ENCODE results near the gene NOTUM. TPM values are rescaled to one million over a fixed set of nuclear protein-coding genes. Genes with fewer than 3 reads are reported as not detected.

Gene NOTUM
- total RNA-seq, 3 donors from 2014 or later = 0.13 TPM; not detected in 2

DNA sequence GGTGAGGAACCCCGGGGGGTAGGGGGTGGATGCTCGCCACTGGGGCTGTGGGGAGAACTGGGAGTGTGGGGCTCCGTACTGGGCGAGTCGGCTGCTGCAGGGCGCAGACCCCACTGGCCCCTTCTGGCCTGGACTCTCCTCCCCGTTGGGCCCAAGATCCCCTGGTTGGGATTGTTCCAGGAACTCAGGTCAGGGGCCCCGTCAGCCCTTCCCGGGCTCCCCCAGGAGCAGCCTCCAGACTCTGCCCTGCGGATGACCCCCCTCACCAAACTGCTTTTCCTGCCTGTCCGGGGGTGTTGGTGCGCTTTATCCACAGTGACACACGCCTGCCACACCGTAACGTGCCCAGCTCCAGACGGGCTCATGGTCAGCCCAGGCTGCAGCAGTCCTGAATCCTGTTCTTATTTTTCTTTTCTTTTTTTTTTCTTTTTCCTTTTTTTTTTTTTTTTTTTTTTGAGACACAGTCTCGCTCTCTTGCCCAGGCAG is 40.6 kb upstream of the NOTUM start:
- Histone ChIP-seq H3K9me3 (no peaks in the 10 kb centered on the region), H3K4me3 (no peak overlapping the region), H3K4me1 (ENCODE audit: low read depth) (no peaks in the 10 kb centered on the region), H3K36me3 (ENCODE audit: low read depth) (no peaks in the 10 kb centered on the region)
- TF ChIP-seq, protein P1, sequence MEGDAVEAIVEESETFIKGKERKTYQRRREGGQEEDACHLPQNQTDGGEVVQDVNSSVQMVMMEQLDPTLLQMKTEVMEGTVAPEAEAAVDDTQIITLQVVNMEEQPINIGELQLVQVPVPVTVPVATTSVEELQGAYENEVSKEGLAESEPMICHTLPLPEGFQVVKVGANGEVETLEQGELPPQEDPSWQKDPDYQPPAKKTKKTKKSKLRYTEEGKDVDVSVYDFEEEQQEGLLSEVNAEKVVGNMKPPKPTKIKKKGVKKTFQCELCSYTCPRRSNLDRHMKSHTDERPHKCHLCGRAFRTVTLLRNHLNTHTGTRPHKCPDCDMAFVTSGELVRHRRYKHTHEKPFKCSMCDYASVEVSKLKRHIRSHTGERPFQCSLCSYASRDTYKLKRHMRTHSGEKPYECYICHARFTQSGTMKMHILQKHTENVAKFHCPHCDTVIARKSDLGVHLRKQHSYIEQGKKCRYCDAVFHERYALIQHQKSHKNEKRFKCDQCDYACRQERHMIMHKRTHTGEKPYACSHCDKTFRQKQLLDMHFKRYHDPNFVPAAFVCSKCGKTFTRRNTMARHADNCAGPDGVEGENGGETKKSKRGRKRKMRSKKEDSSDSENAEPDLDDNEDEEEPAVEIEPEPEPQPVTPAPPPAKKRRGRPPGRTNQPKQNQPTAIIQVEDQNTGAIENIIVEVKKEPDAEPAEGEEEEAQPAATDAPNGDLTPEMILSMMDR (IDR thresholded peaks at IDR 0.05) = no peak
- intact Hi-C loops (cut with DNase I, micrococcal nuclease) = no loop called here
- no peak for ATAC-seq
- no peak for DNase-seq

DNA sequence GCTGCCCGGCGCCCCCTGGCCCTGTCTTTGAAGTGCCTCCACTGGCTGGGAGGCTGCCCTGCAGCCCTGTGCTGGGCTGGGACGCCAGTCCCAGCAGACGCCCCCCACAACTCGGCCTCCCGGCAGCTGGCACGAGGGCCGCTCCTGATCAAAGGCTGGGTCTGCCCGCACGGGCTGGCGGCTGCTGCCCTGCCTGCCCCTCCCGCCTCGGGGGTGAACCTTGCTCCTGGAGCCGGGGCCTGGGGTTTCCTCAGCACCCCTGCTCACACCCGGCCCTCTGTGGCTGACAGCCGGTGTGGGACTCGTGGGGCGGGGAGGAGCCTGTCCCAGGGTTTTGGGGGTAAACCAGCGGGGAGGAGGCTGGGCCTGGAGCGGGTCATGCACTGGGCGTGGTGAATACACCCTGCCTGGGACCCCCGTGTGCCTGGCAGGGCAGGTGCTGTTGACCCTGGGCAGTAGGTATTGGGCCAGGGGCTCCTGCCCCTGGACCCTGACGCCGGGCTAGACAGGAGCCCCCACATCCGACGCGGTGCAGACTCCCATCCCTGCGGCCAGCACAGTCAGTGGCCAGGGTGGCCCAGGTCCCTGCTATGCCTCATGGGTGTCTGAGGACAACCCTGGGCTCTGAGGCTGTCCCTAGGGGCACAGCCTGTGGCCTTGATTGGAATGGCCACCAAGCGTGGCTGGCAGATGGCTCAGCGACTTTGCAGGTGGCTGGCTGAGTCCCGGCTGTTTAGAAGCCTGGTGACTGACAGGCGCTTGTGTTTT is 40.0 kb upstream of the NOTUM start:
- ATAC-seq = peak; percentile 25

DNA sequence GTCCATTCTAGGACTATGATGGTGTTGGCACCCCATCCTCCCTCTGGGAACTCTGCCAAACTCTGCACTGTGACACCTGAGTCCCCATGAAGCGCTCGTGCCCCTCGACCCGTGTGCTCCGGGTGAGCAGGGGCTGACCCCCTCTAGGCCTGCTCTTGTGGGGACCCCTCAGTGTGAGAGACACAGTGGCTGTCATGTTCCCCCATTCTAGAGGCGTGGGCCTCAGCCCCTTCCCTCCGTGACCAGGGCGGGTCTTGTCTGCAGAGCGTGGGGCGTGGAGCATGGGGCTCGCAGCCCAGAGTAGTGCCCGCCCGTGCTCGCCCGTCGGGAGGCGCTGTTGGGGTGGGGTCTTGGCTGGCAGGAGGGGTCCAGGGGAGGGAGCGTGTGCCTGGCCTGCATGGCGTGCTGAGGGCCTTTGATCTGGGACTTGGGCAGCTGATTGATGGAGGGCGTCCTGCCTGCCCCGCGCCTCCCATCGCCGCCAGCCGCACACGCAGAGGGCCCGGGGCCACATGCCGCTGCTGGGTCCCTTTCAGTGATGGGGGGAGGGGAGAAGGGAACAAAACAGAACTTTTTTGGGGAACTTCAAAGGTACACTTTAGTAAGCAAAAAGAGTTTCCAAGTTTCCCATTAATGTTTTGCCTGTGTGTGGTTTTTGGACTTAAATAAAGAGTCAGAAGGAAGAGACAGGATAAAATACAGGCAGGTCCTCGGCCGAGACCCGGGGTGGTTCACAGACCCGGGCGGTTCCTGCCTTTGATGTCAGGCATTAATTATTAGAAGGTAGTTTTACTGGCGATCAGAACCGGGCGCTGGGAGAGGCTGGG is 39.2 kb upstream of the NOTUM start:
- Histone ChIP-seq H3K4me3 (no peak overlapping the region), H3K36me3 (ENCODE audit: low read depth) (no peaks in the 10 kb centered on the region), H3K4me1 (ENCODE audit: low read depth) (no peaks in the 10 kb centered on the region), H3K9me3 (no peaks in the 10 kb centered on the region)
- TF ChIP-seq, protein P1 (IDR thresholded peaks at IDR 0.05) = no peak
- ATAC-seq = no peak
- no peak for DNase-seq
- intact Hi-C loops (cut with DNase I, micrococcal nuclease) = no loop called here

More for the DNA sequence above, 40.0 kb upstream of the NOTUM start:
- Histone ChIP-seq H3K36me3 (ENCODE audit: low read depth) (no peaks in the 10 kb centered on the region), H3K9me3 (no peaks in the 10 kb centered on the region), H3K4me3 (no peak overlapping the region), H3K4me1 (ENCODE audit: low read depth) (no peaks in the 10 kb centered on the region)
- TF ChIP-seq, protein P1 (IDR thresholded peaks at IDR 0.05) = no peak
- intact Hi-C loops (cut with DNase I, micrococcal nuclease) = no loop called here
- DNase-seq = no peak

DNA sequence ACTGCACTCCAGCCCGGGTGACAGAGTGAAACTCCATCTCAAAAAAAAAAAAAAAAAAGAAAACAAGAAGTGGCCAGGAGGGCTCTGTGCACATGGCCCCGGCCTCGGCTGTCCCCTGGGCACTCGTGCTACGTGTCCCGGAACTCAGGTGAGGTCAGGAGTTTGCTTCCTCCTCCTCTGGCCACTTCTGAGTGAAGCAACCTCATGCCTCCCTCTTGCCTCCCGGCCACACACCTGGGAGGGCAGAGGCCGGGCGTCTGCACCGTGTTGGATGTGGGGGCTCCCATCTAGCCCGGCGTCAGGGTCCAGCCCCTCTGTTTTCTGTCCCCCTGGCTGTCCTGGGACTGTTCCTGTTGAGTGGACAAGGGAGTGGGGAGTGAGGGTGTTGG is 38.6 kb upstream of the NOTUM start:
- no peak for DNase-seq
- intact Hi-C loops (cut with DNase I, micrococcal nuclease) = no loop called here
- Histone ChIP-seq H3K4me3 (no peak overlapping the region), H3K4me1 (ENCODE audit: low read depth) (no peaks in the 10 kb centered on the region), H3K9me3 (no peaks in the 10 kb centered on the region), H3K36me3 (ENCODE audit: low read depth) (no peaks in the 10 kb centered on the region)
- TF ChIP-seq, protein P1 (IDR thresholded peaks at IDR 0.05) = no peak
- ATAC-seq = no peak

DNA sequence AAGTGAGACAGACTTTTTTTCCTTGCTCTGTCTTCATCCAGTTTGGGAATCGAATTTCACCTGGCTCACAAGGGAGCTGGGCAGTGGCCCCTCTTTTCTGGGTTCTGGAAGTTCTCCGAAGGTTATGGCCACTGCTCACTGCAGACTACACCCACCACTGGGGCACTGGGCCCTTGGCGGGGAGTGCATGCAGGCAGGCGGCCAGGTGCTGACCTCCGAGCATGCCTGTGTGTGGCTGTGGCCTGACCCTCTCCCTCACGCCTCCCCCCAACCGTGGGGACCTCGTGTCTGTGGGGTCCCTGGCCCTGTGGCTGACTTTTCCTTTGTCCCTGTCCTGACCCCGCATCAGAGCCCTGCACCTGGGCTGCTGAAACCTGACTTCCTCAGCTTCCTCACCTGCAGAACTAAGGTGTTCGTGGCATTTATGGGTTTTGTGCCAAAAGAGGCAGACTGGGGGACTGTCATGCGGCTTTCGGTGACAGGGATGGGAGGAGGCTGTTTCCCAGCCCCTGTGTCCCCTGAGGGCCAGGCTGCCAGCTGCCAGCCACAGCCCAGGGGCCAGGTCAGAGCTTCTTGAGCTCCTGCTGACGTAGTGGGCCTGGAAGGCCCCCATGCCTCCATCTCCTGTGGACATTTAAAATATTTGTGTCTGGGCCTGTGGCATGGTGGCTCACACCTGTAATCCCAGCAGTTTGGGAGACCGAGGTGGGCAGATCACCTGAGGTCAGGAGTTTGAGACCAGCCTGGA is 37.9 kb upstream of the NOTUM start:
- TF ChIP-seq, protein P1 (IDR thresholded peaks at IDR 0.05) = no peak
- Histone ChIP-seq H3K36me3 (ENCODE audit: low read depth) (no peaks in the 10 kb centered on the region), H3K4me1 (ENCODE audit: low read depth) (no peaks in the 10 kb centered on the region), H3K9me3 (no peaks in the 10 kb centered on the region), H3K4me3 (no peak overlapping the region)
- intact Hi-C loops (cut with DNase I, micrococcal nuclease) = no loop called here
- ATAC-seq = no peak
- DNase-seq = no peak
